WTC11 (cell line): ENCODE data around the gene KAT6B. TPM values are rescaled to one million over a fixed set of nuclear protein-coding genes. Genes with fewer than 3 reads are reported as not detected.

Experiments used
- ATAC-seq: fragments of 200-7000 bp; cut with Tn5 transposase; 2 replicates; pipeline ENCODE4 v1.10.0; 2021; ENCODE audit warnings: mild to moderate bottlenecking, moderate library complexity
- CTCF ChIA-PET: fragments of 300-600 bp; sonication (Branson Sonifier 250); formaldehyde crosslinking; loops from one replicate; lab custom pipeline; 2021; ENCODE audit warnings: antibody characterized with exemption; lab: Charles Lee
- POLR2A ChIA-PET: fragments of 350-600 bp; sonication (Branson Sonifier 250); formaldehyde crosslinking; loops from one replicate; lab custom pipeline; 2021; ENCODE audit warnings: antibody characterized with exemption; lab: Charles Lee
- DNase-seq: peaks from one replicate; pipeline ENCODE4 v3.0.0; 2021; ENCODE audit warnings: low spot score
- H3K27ac Mint-ChIP-seq: 2 replicates; pipeline ENCODE4 v1.8.0; 2021; ENCODE audit warnings: mixed read lengths
- H3K27me3 Mint-ChIP-seq: 2 replicates; pipeline ENCODE4 v1.8.0; 2021; ENCODE audit warnings: low read depth, mild to moderate bottlenecking, moderate library complexity, mixed read lengths
- H3K36me3 Mint-ChIP-seq: 2 replicates; pipeline ENCODE4 v1.8.0; 2021; ENCODE audit warnings: mixed read lengths
- H3K4me1 Mint-ChIP-seq: 2 replicates; pipeline ENCODE4 v1.8.0; 2022; ENCODE audit warnings: mixed read lengths
- H3K4me3 Mint-ChIP-seq: 2 replicates; pipeline ENCODE4 v1.8.0; 2021; ENCODE audit warnings: mild to moderate bottlenecking, moderate library complexity, mixed read lengths
- H3K9me3 Mint-ChIP-seq: 2 replicates; pipeline ENCODE4 v1.8.0; 2021; ENCODE audit warnings: mixed read lengths
- CBFB ChIP-seq: sonication (generic); formaldehyde crosslinking; IDR thresholded peaks from 2 replicates; pipeline ENCODE4 v1.8.1; 2022; ENCODE audit warnings: mild to moderate bottlenecking, low read depth, missing genetic modification reagents
- ETV6 ChIP-seq: sonication (generic); formaldehyde crosslinking; IDR thresholded peaks from 2 replicates; pipeline ENCODE4 v1.8.1; 2022; ENCODE audit warnings: mild to moderate bottlenecking, missing genetic modification reagents
- HMGA2 ChIP-seq: fragments of 250-450 bp; sonication (Bioruptor Pico); IDR thresholded peaks from 2 replicates; pipeline ENCODE4 v1.4.0; 2021; ENCODE audit warnings: mild to moderate bottlenecking, moderate library complexity
- IRF2 ChIP-seq: sonication (generic); formaldehyde crosslinking; IDR thresholded peaks from 2 replicates; pipeline ENCODE4 v1.8.0; 2022; ENCODE audit warnings: low read depth, missing genetic modification reagents, borderline replicate concordance
- MYBL2 ChIP-seq: sonication (generic); formaldehyde crosslinking; IDR thresholded peaks from 2 replicates; pipeline ENCODE4 v1.8.1; 2023; ENCODE audit warnings: mild to moderate bottlenecking, moderate library complexity, missing genetic modification reagents
- NFE2L1 ChIP-seq: sonication (generic); formaldehyde crosslinking; IDR thresholded peaks from 2 replicates; pipeline ENCODE4 v1.8.1; 2023; ENCODE audit warnings: missing genetic modification reagents
- NR2C2 ChIP-seq: sonication (generic); formaldehyde crosslinking; IDR thresholded peaks from 2 replicates; pipeline ENCODE4 v1.8.0; 2022; ENCODE audit warnings: mild to moderate bottlenecking, missing genetic modification reagents
- PRRX2 ChIP-seq: fragments of 250-450 bp; sonication (Bioruptor Pico); IDR thresholded peaks from 2 replicates; pipeline ENCODE4 v1.8.0; 2021; ENCODE audit warnings: mild to moderate bottlenecking
- SMAD4 ChIP-seq: sonication (generic); formaldehyde crosslinking; IDR thresholded peaks from 2 replicates; pipeline ENCODE4 v1.8.0; 2022; ENCODE audit warnings: mild to moderate bottlenecking, missing genetic modification reagents
- SP1 ChIP-seq: sonication (generic); formaldehyde crosslinking; conservative IDR thresholded peaks from 2 replicates; pipeline ENCODE4 v1.8.1; 2022; ENCODE audit warnings: missing genetic modification reagents
- TEAD1 ChIP-seq: sonication (generic); formaldehyde crosslinking; IDR thresholded peaks from 2 replicates; pipeline ENCODE4 v1.8.0; 2022; ENCODE audit warnings: mild to moderate bottlenecking, missing genetic modification reagents
- ZNF219 ChIP-seq: sonication (generic); formaldehyde crosslinking; IDR thresholded peaks from 2 replicates; pipeline ENCODE4 v1.8.0; 2023; ENCODE audit warnings: missing genetic modification reagents, mild to moderate bottlenecking, borderline replicate concordance
- total RNA-seq: library from RNA; stranded (reverse); gene quantifications from 3 replicates; pipeline ENCODE4 v1.2.3, GENCODE V29; 2021
- TF ChIP-seq, protein P1 (sequence below): sonication (generic); formaldehyde crosslinking; IDR thresholded peaks from 2 replicates; pipeline ENCODE4 v1.8.1; 2022; ENCODE audit warnings: mild to moderate bottlenecking, missing genetic modification reagents, moderate library complexity, borderline replicate concordance
- TF ChIP-seq, protein P2 (sequence below): fragments of 250-450 bp; sonication (Bioruptor Pico); IDR thresholded peaks from 2 replicates; pipeline ENCODE4 v1.9.0; 2021; ENCODE audit warnings: mild to moderate bottlenecking
- TF ChIP-seq, protein P3 (sequence below): fragments of 250-450 bp; sonication (Bioruptor Pico); IDR thresholded peaks from 2 replicates; pipeline ENCODE4 v1.9.0; 2021; ENCODE audit warnings: moderate library complexity, mild to moderate bottlenecking, inconsistent platforms, borderline replicate concordance
- TF ChIP-seq, protein P4 (sequence below): sonication (generic); formaldehyde crosslinking; IDR thresholded peaks from 2 replicates; pipeline ENCODE4 v1.8.1; 2022; ENCODE audit warnings: missing genetic modification reagents, borderline replicate concordance
- TF ChIP-seq, protein P5 (sequence below): sonication (generic); formaldehyde crosslinking; IDR thresholded peaks from 2 replicates; pipeline ENCODE4 v1.8.1; 2023; ENCODE audit warnings: mild to moderate bottlenecking, missing genetic modification reagents
- TF ChIP-seq, protein P6 (sequence below): sonication (generic); formaldehyde crosslinking; IDR thresholded peaks from 2 replicates; pipeline ENCODE4 v1.8.1; 2022; ENCODE audit warnings: low read depth, mild to moderate bottlenecking, moderate library complexity, missing genetic modification reagents, borderline replicate concordance
- TF ChIP-seq, protein P7 (sequence below): sonication (generic); formaldehyde crosslinking; IDR thresholded peaks from 2 replicates; pipeline ENCODE4 v1.8.1; 2023; ENCODE audit warnings: mild to moderate bottlenecking, missing genetic modification reagents
- TF ChIP-seq, protein P8 (sequence below): fragments of 200-600 bp; IDR thresholded peaks from 2 replicates; pipeline ENCODE4 v1.8.0; 2022; ENCODE audit warnings: antibody characterized with exemption

KAT6B gene
- total RNA-seq, 1 experiment from 2014 or later, result 18.5 TPM

DNA sequence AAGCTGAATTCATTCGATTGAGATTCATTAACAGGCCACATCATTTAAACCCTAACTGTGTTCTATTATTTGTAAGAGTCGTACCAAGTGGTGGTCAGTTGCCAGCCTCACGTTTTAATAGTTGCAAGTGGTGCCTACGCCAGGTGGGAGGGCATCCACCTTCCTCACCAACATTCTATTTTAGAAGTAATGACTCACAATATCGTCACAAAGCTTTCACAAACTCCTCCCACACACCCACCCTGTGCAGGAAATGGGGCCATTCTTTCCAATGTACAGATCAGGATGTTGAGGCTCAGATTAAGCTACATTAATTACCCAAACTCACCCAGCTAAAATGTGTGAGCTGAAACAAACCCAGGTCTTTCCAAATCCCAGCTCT is 207.7 kb downstream of the KAT6B start:
- Mint-ChIP-seq H3K27ac (no peak overlapping the region), H3K27me3 (no peaks in the 10 kb centered on the region), H3K36me3 (peaks cover 13% of the 10 kb centered on the region; the same call in 1 of the 2 replicates), H3K9me3 (no peaks in the 10 kb centered on the region), H3K4me3 (no peak overlapping the region), H3K4me1 (peaks cover 7% of the 10 kb centered on the region; the same call in 1 of the 2 replicates)
- ChIA-PET CTCF (interaction anchor here (0.7 to 2.0 kb wide), 8 partner anchors 9 to 867 kb away, joined by 3 to 7 read pairs (median 4); partner anchors contain the start of gene COMTD1), POLR2A (no interaction called here)
- DNase-seq, result no peak
- TF ChIP-seq, protein P1, sequence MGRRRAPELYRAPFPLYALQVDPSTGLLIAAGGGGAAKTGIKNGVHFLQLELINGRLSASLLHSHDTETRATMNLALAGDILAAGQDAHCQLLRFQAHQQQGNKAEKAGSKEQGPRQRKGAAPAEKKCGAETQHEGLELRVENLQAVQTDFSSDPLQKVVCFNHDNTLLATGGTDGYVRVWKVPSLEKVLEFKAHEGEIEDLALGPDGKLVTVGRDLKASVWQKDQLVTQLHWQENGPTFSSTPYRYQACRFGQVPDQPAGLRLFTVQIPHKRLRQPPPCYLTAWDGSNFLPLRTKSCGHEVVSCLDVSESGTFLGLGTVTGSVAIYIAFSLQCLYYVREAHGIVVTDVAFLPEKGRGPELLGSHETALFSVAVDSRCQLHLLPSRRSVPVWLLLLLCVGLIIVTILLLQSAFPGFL (CRISPR knock-in tag), result no peak
- TF ChIP-seq, protein P2, sequence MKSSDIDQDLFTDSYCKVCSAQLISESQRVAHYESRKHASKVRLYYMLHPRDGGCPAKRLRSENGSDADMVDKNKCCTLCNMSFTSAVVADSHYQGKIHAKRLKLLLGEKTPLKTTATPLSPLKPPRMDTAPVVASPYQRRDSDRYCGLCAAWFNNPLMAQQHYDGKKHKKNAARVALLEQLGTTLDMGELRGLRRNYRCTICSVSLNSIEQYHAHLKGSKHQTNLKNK (CRISPR knock-in tag), result no peak
- TF ChIP-seq SMAD4 (no peak), NR2C2 (CRISPR knock-in tag) (no peak), NFE2L1 (CRISPR knock-in tag) (no peak), TEAD1 (CRISPR knock-in tag) (no peak), ZNF219 (no peak), ETV6 (CRISPR knock-in tag) (no peak), PRRX2 (CRISPR knock-in tag) (no peak), MYBL2 (CRISPR knock-in tag) (no peak), SP1 (no peak), CBFB (no peak), HMGA2 (no peak), IRF2 (CRISPR knock-in tag) (no peak)
- TF ChIP-seq, protein P3, sequence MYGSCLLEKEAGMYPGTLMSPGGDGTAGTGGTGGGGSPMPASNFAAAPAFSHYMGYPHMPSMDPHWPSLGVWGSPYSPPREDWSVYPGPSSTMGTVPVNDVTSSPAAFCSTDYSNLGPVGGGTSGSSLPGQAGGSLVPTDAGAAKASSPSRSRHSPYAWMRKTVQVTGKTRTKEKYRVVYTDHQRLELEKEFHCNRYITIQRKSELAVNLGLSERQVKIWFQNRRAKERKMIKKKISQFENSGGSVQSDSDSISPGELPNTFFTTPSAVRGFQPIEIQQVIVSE (CRISPR knock-in tag), result no peak
- TF ChIP-seq, protein P4, sequence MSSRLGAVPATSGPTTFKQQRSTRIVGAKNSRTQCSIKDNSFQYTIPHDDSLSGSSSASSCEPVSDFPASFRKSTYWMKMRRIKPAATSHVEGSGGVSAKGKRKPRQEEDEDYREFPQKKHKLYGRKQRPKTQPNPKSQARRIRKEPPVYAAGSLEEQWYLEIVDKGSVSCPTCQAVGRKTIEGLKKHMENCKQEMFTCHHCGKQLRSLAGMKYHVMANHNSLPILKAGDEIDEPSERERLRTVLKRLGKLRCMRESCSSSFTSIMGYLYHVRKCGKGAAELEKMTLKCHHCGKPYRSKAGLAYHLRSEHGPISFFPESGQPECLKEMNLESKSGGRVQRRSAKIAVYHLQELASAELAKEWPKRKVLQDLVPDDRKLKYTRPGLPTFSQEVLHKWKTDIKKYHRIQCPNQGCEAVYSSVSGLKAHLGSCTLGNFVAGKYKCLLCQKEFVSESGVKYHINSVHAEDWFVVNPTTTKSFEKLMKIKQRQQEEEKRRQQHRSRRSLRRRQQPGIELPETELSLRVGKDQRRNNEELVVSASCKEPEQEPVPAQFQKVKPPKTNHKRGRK (CRISPR knock-in tag), result no peak
- TF ChIP-seq, protein P5, sequence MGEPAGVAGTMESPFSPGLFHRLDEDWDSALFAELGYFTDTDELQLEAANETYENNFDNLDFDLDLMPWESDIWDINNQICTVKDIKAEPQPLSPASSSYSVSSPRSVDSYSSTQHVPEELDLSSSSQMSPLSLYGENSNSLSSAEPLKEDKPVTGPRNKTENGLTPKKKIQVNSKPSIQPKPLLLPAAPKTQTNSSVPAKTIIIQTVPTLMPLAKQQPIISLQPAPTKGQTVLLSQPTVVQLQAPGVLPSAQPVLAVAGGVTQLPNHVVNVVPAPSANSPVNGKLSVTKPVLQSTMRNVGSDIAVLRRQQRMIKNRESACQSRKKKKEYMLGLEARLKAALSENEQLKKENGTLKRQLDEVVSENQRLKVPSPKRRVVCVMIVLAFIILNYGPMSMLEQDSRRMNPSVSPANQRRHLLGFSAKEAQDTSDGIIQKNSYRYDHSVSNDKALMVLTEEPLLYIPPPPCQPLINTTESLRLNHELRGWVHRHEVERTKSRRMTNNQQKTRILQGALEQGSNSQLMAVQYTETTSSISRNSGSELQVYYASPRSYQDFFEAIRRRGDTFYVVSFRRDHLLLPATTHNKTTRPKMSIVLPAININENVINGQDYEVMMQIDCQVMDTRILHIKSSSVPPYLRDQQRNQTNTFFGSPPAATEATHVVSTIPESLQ (CRISPR knock-in tag), result no peak
- TF ChIP-seq, protein P6, sequence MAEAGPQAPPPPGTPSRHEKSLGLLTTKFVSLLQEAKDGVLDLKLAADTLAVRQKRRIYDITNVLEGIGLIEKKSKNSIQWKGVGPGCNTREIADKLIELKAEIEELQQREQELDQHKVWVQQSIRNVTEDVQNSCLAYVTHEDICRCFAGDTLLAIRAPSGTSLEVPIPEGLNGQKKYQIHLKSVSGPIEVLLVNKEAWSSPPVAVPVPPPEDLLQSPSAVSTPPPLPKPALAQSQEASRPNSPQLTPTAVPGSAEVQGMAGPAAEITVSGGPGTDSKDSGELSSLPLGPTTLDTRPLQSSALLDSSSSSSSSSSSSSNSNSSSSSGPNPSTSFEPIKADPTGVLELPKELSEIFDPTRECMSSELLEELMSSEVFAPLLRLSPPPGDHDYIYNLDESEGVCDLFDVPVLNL (CRISPR knock-in tag), result no peak
- TF ChIP-seq, protein P7, sequence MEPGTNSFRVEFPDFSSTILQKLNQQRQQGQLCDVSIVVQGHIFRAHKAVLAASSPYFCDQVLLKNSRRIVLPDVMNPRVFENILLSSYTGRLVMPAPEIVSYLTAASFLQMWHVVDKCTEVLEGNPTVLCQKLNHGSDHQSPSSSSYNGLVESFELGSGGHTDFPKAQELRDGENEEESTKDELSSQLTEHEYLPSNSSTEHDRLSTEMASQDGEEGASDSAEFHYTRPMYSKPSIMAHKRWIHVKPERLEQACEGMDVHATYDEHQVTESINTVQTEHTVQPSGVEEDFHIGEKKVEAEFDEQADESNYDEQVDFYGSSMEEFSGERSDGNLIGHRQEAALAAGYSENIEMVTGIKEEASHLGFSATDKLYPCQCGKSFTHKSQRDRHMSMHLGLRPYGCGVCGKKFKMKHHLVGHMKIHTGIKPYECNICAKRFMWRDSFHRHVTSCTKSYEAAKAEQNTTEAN, result no peak
- TF ChIP-seq, protein P8, sequence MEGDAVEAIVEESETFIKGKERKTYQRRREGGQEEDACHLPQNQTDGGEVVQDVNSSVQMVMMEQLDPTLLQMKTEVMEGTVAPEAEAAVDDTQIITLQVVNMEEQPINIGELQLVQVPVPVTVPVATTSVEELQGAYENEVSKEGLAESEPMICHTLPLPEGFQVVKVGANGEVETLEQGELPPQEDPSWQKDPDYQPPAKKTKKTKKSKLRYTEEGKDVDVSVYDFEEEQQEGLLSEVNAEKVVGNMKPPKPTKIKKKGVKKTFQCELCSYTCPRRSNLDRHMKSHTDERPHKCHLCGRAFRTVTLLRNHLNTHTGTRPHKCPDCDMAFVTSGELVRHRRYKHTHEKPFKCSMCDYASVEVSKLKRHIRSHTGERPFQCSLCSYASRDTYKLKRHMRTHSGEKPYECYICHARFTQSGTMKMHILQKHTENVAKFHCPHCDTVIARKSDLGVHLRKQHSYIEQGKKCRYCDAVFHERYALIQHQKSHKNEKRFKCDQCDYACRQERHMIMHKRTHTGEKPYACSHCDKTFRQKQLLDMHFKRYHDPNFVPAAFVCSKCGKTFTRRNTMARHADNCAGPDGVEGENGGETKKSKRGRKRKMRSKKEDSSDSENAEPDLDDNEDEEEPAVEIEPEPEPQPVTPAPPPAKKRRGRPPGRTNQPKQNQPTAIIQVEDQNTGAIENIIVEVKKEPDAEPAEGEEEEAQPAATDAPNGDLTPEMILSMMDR, result no peak
- ATAC-seq, result no peak
